Measurements from ENCODE around the gene ADO. TPM values are rescaled to one million over a fixed set of nuclear protein-coding genes. Genes with fewer than 3 reads are reported as not detected.

ADO gene
- total RNA-seq, 6 experiments from 2014 or later = 13.7 to 19.2 (median 16.5) TPM

DNA sequence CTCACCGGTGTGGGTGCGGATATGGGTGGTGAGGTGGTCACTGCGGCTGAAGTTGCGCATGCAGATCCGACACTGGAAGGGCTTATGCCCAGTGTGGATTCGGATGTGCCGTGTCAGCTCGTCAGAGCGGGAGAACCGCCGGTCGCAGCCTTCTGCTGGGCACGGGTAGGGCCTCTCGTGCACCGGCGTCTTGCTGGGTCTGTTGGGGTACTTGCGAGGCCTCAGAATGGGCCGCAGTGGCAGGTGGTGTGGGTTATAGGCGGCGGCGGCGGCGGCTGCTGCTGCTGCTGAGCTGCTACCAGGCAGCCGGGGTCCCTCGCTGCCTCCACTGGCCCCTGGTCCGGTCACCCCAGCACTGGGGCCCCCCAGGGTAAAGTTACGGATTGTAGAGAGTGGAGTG lies 8.9 kb downstream of the ADO start:
- no peak for TF ChIP-seq CTCF (IDR thresholded peaks at IDR 0.05)
- no peak overlapping the region for H3K27ac Mint-ChIP-seq
- H3K9me3 Mint-ChIP-seq = no peaks in the 10 kb centered on the region
- DNase-seq = no peak
- peaks cover 22% of the 10 kb centered on the region for H3K27me3 Mint-ChIP-seq (ENCODE audit: insufficient read depth)
- H3K4me1 Mint-ChIP-seq (ENCODE audit: low read depth) = peaks cover 36% of the 10 kb centered on the region
- no peaks in the 10 kb centered on the region; the same call in 1 of the 2 replicates for H3K36me3 Mint-ChIP-seq (ENCODE audit: low read depth)
- H3K4me3 Mint-ChIP-seq = no peak overlapping the region

- no peak overlapping the region for H3K27ac Mint-ChIP-seq
- H3K4me3 Mint-ChIP-seq = peak overlapping the region; percentile 91; the same call in 1 of the 2 replicates
- TF ChIP-seq CTCF (IDR thresholded peaks at IDR 0.05) = no peak
- H3K27me3 Mint-ChIP-seq (ENCODE audit: insufficient read depth) = peaks cover 24% of the 10 kb centered on the region
- H3K4me1 Mint-ChIP-seq (ENCODE audit: low read depth) = peaks cover 32% of the 10 kb centered on the region
- no peak for DNase-seq
- no peaks in the 10 kb centered on the region for H3K36me3 Mint-ChIP-seq (ENCODE audit: low read depth)
- H3K9me3 Mint-ChIP-seq = no peaks in the 10 kb centered on the region
Observed at GRCh38 chr10:62813981-62814380, 9.5 kb downstream of the ADO start.

DNA sequence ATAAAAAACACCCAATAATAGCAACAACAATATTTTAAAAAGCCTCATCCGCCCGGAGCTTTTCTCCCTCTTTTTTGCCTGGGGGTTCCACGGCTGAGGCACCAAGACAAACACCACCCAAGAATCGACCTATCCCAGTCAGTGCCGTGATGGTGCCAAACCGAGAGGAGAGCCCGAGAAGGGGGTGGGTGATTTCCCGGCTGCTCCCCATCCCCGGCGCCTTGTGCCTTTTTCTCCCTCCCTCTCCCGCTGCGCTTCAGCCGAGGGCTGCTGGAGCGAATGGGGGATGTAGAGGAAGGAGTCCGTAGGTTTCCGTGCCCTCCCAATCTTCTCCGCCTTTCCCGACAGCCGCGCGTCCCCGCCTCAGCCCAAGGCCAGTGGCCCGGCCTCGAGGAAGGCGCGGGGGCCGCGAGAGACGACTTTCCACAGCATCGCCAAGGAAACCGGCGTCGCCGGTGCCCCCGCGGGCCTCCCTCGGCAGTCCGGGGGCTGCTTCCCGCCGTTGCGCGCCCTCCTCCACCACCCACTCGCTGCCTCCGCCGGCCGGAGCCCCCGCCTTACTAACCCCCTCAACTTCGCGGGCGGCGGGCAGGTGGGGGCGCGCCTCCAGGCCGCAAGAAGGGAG lies 10.3 kb downstream of the ADO start:
- H3K27ac Mint-ChIP-seq = no peak overlapping the region
- H3K4me3 Mint-ChIP-seq = peak overlapping the region; percentile 91
- H3K27me3 Mint-ChIP-seq (ENCODE audit: insufficient read depth) = peaks cover 26% of the 10 kb centered on the region
- peaks cover 32% of the 10 kb centered on the region for H3K4me1 Mint-ChIP-seq (ENCODE audit: low read depth)
- no peak for DNase-seq
- no peak for TF ChIP-seq CTCF (IDR thresholded peaks at IDR 0.05)
- no peaks in the 10 kb centered on the region for H3K36me3 Mint-ChIP-seq (ENCODE audit: low read depth)
- no peaks in the 10 kb centered on the region for H3K9me3 Mint-ChIP-seq

- Mint-ChIP-seq H3K27ac (peak overlapping the region; percentile 75), H3K4me3 (peak overlapping the region; percentile 91), H3K4me1 (ENCODE audit: low read depth) (peaks cover 32% of the 10 kb centered on the region), H3K27me3 (ENCODE audit: insufficient read depth) (peaks cover 29% of the 10 kb centered on the region), H3K36me3 (ENCODE audit: low read depth) (no peaks in the 10 kb centered on the region), H3K9me3 (no peaks in the 10 kb centered on the region)
- TF ChIP-seq CTCF (IDR thresholded peaks at IDR 0.05) = no peak
- DNase-seq = no peak
Observed at GRCh38 chr10:62815381-62816075, 11.0 kb downstream of the ADO start.

- TF ChIP-seq CTCF (IDR thresholded peaks at IDR 0.05) = no peak
- Mint-ChIP-seq H3K36me3 (ENCODE audit: low read depth) (no peaks in the 10 kb centered on the region), H3K9me3 (no peaks in the 10 kb centered on the region), H3K27ac (peak overlapping the region; percentile 75), H3K4me1 (ENCODE audit: low read depth) (peaks cover 32% of the 10 kb centered on the region), H3K4me3 (peak overlapping the region; percentile 91), H3K27me3 (ENCODE audit: insufficient read depth) (peaks cover 34% of the 10 kb centered on the region)
- DNase-seq = no peak
Observed at GRCh38 chr10:62816076-62816330, 11.5 kb downstream of the ADO start.

Measured in HFFc6 (cell line).